Activated CD4-positive, CD25-positive, alpha-beta regulatory T cell treated with anti-CD3 and anti-CD28 coated beads, Interleukin-2, amount 50 U/mL, for 24 hours (primary cell): Measurements from ENCODE around the gene SNF8.

Experiments
- ATAC-seq, 2 donors: fragments of 150-1000 bp; cut with Tn5 transposase; one replicate each; pipeline ENCODE4 v1.10.0; 2021; ENCODE audit warnings: mild to moderate bottlenecking in 1 of 2, moderate library complexity in 1 of 2

Gene SNF8

DNA sequence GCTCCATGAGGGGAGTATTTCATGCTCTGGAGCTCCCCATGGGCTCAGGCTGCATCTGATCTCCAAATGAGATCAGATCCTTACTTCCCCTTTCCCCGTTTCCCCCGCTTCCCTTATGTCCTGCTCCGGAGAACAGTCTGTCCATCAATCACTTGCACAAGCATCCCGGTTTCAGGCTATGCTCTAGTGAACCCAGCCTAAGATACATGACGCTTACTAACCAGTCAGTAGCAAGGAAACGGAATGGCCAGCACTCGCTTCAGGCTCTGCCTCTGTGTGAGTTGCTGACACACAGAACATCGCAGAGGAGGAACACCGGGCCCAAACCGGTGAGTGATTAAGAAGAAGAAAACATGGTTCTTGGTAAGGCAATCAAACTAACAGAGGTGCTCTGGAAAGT lies 61.5 kb downstream of the SNF8 start:
- ATAC-seq, result no peak

DNA sequence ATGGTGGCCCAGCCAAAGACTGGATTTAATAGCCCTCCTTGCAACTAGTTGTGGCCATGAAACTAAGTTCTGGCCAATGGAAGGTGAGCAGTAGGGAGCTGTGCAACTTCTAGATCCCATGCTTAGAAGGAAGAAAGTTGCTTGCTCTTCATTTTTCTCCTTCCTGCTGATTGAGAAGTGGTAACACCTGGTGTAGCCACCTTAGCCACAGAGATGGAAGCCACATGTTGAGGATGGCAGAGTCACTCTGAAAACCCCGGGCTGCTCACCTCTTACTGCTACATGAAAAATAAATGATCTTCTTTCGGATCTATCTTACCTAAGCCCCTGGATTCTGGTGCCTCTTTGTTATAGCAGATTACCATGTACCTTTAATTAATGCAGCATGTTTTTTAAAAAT lies 62.4 kb downstream of the SNF8 start:
- ATAC-seq, result no peak
